DOHH2 (cell line): ENCODE results near the gene MSI1.

Experiments
- CTCF ChIP-seq: fragments of 200-600 bp; sonication (generic); IDR thresholded peaks from one replicate; pipeline ENCODE4 v1.5.1; 2014; ENCODE audit warnings: antibody characterized with exemption, mild to moderate bottlenecking, low read depth, low read length; ENCODE audit not compliant: poor library complexity, severe bottlenecking
- EZH2phosphoT487 ChIP-seq: fragments of 200-600 bp; sonication (generic); IDR thresholded peaks from 2 replicates; pipeline ENCODE4 v1.6.1; 2017; ENCODE audit warnings: borderline replicate concordance, mild to moderate bottlenecking, antibody characterized with exemption, low read length, moderate library complexity, mixed read lengths

- TF ChIP-seq CTCF (no peak), EZH2phosphoT487 (no peak)
Measured at GRCh38 chr12:120337730-120338129, 31.2 kb downstream of the MSI1 start.
